Activated CD8-positive, alpha-beta T cell treated with anti-CD3 and anti-CD28 coated beads for 36 hours (primary cell): Measurements from ENCODE around the gene LIPK. TPM values are rescaled to one million over a fixed set of nuclear protein-coding genes. Genes with fewer than 3 reads are reported as not detected.
A peak's percentile ranks its signal among the peaks of the same experiment; 100 is the strongest.
"Not testable (repeated sequence)": the region's sequence is repeated elsewhere in the genome, so short reads cannot be mapped to it uniquely, and the experiment has no call there.

ENCODE experiments used
- ATAC-seq: fragments of 200-7000 bp; cut with Tn5 transposase; one replicate; pipeline ENCODE4 v1.10.0; 2021; ENCODE audit warnings: mild to moderate bottlenecking, moderate library complexity
- CTCF ChIA-PET: fragments of 350-600 bp; sonication (Branson Sonifier 250); formaldehyde crosslinking; loops from one replicate; lab custom pipeline; 2021; ENCODE audit warnings: antibody characterized with exemption; lab: Charles Lee
- POLR2A ChIA-PET: fragments of 350-600 bp; sonication (Branson Sonifier 250); formaldehyde crosslinking; loops from one replicate; lab custom pipeline; 2021; ENCODE audit warnings: antibody characterized with exemption; lab: Charles Lee
- DNase-seq: peaks from one replicate; pipeline ENCODE4 v3.0.0-alpha.2; 2020
- H3K27ac Mint-ChIP-seq: one replicate; pipeline ENCODE4 v1.8.0; 2021; ENCODE audit warnings: mild to moderate bottlenecking, mixed read lengths
- H3K27me3 Mint-ChIP-seq: one replicate; pipeline ENCODE4 v1.8.0; 2021; ENCODE audit warnings: mixed read lengths
- H3K36me3 Mint-ChIP-seq: one replicate; pipeline ENCODE4 v1.8.0; 2021; ENCODE audit warnings: low read depth, mixed read lengths
- H3K4me1 Mint-ChIP-seq: one replicate; pipeline ENCODE4 v1.8.0; 2021; ENCODE audit warnings: low read depth, mixed read lengths
- H3K4me3 Mint-ChIP-seq: one replicate; pipeline ENCODE4 v1.8.0; 2021; ENCODE audit warnings: mild to moderate bottlenecking, moderate library complexity, mixed read lengths
- H3K9me3 Mint-ChIP-seq: one replicate; pipeline ENCODE4 v1.8.0; 2021; ENCODE audit warnings: mixed read lengths
- intact Hi-C: fragments of 100-400 bp; cut with micrococcal nuclease; formaldehyde crosslinking; loops from one replicate; pipeline ENCODE4 v1.10.0; 2022
- total RNA-seq, 2 experiments: library from RNA; stranded (reverse); gene quantifications; one replicate each; pipeline ENCODE4 v1.2.3, GENCODE V29; 2021
- TF ChIP-seq, protein P1 (sequence below): fragments of 200-600 bp; IDR thresholded peaks from one replicate; pipeline ENCODE4 v1.8.0; 2022; ENCODE audit warnings: antibody characterized with exemption, mild to moderate bottlenecking

Gene LIPK
- total RNA-seq, 2 experiments from 2014 or later: not detected

DNA sequence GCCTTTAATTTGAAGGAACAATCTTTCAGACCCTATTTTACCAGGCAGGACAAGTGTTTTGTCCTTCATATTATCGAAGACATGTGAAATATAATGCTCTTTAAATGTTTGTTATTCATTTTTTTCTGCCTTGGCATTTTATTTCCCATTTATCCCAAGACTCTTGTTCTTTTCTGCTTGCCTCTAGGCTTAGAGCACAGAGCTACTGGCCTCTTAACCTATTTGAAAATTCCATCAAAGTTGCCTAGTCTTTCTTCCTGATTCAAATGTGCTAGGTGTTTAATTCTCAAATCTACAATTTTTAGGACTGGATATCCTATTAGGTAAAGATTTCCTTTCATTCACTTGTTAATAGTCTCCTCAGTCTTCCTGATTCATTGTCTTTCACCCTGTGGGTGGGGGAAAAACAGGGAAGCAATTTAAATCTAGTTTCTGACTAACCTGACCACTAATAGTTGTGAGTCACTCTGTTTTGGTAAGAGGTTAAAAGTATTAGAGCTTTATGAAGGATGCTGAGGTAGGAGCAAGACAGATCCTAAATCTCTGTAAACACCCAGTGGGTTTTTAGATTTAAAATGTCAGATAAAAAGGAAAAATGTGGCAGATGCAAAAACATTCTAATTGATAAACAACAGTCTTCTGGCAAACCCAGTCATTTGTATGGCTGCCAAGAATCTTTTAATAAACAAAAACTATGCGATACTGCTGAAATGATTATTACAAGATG lies 1.5 kb downstream of the LIPK start:
- H3K27ac Mint-ChIP-seq: no peak overlapping the region
- peaks cover 29% of the 10 kb centered on the region for H3K4me1 Mint-ChIP-seq
- TF ChIP-seq, protein P1, sequence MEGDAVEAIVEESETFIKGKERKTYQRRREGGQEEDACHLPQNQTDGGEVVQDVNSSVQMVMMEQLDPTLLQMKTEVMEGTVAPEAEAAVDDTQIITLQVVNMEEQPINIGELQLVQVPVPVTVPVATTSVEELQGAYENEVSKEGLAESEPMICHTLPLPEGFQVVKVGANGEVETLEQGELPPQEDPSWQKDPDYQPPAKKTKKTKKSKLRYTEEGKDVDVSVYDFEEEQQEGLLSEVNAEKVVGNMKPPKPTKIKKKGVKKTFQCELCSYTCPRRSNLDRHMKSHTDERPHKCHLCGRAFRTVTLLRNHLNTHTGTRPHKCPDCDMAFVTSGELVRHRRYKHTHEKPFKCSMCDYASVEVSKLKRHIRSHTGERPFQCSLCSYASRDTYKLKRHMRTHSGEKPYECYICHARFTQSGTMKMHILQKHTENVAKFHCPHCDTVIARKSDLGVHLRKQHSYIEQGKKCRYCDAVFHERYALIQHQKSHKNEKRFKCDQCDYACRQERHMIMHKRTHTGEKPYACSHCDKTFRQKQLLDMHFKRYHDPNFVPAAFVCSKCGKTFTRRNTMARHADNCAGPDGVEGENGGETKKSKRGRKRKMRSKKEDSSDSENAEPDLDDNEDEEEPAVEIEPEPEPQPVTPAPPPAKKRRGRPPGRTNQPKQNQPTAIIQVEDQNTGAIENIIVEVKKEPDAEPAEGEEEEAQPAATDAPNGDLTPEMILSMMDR: no peak
- POLR2A ChIA-PET: no interaction called here
- no peak overlapping the region for H3K4me3 Mint-ChIP-seq
- CTCF ChIA-PET: interaction anchor here (1.2 to 1.5 kb wide), 2 partner anchors 8 to 21 kb away, joined by 3 read pairs; no protein-coding TSS in a partner anchor
- H3K36me3 Mint-ChIP-seq: no peaks in the 10 kb centered on the region
- H3K9me3 Mint-ChIP-seq: no peaks in the 10 kb centered on the region
- DNase-seq: peak; percentile 39
- peaks cover 4% of the 10 kb centered on the region for H3K27me3 Mint-ChIP-seq
- peak; percentile 69 for ATAC-seq
- intact Hi-C loops: loop anchor here (2.0 kb wide), 1 partner anchor 85 kb away; no protein-coding TSS in a partner anchor

DNA sequence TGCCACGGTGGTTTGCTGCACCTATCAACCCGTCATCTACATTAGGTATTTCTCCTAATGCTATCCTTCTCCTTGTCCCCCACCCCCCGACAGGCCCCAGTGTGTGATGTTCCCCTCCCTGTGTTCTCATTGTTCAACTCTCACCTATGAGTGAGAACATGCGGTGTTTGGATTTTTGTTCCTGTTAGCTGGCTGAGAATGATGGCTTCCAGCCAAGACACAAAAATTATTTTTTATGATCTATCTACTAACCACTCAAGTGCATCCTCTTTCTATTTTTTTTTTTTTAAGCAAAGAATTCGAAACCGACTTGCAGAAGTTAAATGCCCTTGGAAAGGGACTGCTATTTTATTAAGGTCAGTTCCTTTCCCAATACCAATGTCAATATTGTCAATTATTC lies 3.3 kb downstream of the LIPK start:
- ATAC-seq, H3K36me3 Mint-ChIP-seq, POLR2A ChIA-PET, DNase-seq, intact Hi-C loops, H3K9me3 Mint-ChIP-seq, CTCF ChIA-PET, H3K27ac Mint-ChIP-seq, H3K4me3 Mint-ChIP-seq, H3K27me3 Mint-ChIP-seq: not testable (repeated sequence)
- peaks cover 20% of the 10 kb centered on the region for H3K4me1 Mint-ChIP-seq

DNA sequence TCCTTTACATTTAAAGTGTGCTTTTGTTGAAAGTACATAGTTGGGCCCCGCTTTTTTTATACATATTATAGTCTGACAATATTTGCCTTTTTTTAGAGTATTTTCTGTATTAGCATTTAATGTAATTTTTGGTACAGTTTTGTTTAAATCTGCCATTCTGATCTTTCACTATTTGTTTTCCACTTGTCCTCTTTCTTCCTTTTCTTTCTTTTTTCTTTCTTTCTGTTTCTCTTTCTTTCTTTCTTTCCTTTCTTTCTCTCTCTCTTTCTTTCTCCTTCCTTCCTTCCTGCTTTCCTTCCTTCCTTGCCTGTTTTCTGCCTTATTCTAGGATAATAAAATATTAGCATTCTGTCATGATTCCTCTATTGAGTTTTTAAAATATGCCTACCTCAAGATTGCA lies 9.5 kb downstream of the LIPK start:
- ChIA-PET CTCF (no interaction called here), POLR2A (no interaction called here)
- no peak for DNase-seq
- Mint-ChIP-seq H3K4me3 (no peak overlapping the region), H3K27ac (no peak overlapping the region), H3K27me3 (peaks cover 4% of the 10 kb centered on the region), H3K9me3 (no peaks in the 10 kb centered on the region), H3K36me3 (no peaks in the 10 kb centered on the region), H3K4me1 (no peaks in the 10 kb centered on the region)
- intact Hi-C loops: no loop called here
- no peak for ATAC-seq
- TF ChIP-seq, protein P1: no peak

DNA sequence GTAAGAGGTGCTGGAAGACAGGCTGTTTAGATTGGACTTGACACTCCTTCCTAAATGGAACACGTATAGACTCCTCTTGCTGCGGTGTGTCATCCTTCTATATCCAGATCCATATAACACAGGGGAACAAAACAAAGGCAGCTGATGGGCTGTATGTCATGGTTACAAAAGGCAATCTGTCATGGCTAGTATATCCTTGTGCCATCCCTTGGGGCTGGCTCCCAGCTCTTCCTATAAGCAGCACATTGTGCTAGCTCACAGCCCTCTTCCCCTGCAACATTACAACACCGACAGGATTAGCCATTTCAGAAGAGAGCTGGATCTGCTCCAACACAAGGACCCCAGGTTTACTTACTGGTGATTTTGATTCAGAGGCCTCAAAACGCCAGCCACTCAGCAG lies 15.3 kb downstream of the LIPK start:
- H3K27me3 Mint-ChIP-seq: peaks cover 7% of the 10 kb centered on the region
- POLR2A ChIA-PET: no interaction called here
- no peak overlapping the region for H3K4me3 Mint-ChIP-seq
- no peak for ATAC-seq
- no peaks in the 10 kb centered on the region for H3K9me3 Mint-ChIP-seq
- no peak overlapping the region for H3K27ac Mint-ChIP-seq
- H3K4me1 Mint-ChIP-seq: peaks cover 4% of the 10 kb centered on the region
- CTCF ChIA-PET: interaction anchor here (1.3 kb wide), 1 partner anchor 89 kb away, joined by 3 read pairs; no protein-coding TSS in a partner anchor
- TF ChIP-seq, protein P1: no peak
- no peaks in the 10 kb centered on the region for H3K36me3 Mint-ChIP-seq
- intact Hi-C loops: no loop called here
- no peak for DNase-seq

DNA sequence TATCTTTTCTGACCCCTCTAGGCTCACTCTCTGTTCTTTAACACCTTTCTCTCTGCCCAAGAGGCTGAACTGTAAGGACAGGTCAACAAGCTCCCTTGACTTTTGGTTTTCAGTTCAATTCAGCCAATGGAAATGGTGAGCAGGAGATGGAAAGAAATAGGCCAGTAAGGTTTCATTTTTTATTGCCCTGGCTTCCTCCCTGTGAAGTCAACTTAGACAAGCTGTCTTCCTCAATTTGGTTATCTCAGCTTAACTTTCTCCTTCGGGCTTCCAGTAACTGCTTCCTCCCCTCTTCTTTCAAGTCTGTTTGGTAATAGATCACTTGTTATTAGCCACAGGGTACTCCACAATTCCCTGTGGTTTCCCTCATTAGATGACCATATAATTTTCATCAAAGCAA lies 19.7 kb downstream of the LIPK start:
- intact Hi-C loops: no loop called here
- Mint-ChIP-seq H3K4me1 (peaks cover 4% of the 10 kb centered on the region), H3K9me3 (no peaks in the 10 kb centered on the region), H3K36me3 (no peaks in the 10 kb centered on the region), H3K27me3 (peaks cover 4% of the 10 kb centered on the region), H3K4me3 (no peak overlapping the region), H3K27ac (no peak overlapping the region)
- POLR2A ChIA-PET: no interaction called here
- DNase-seq (no peak), ATAC-seq (no peak)
- TF ChIP-seq, protein P1: no peak
- CTCF ChIA-PET: interaction anchor here (1.6 to 5.2 kb wide), 2 partner anchors 8 to 36 kb away, joined by 4 to 33 read pairs; no protein-coding TSS in a partner anchor
